Measurements from ENCODE around the gene ADAMTS17. TPM values are rescaled to one million over a fixed set of nuclear protein-coding genes. Genes with fewer than 3 reads are reported as not detected.

ADAMTS17 gene
- total RNA-seq, 1 donor from 2014 or later: 3.4 TPM

GRCh38 chr15:100201376-100202280 is 140.1 kb downstream of the ADAMTS17 start:
- peaks cover 2% of the 10 kb centered on the region for H3K36me3 Mint-ChIP-seq (ENCODE audit: low read depth)
- peaks cover 9% of the 10 kb centered on the region for H3K9me3 Mint-ChIP-seq (ENCODE audit: low read depth)
- peaks cover 13% of the 10 kb centered on the region for H3K4me1 Mint-ChIP-seq (ENCODE audit: low read depth)
- TF ChIP-seq CTCF (IDR thresholded peaks at IDR 0.05): no peak
- H3K27me3 Mint-ChIP-seq (ENCODE audit: low read depth): peaks cover 17% of the 10 kb centered on the region
- no peak for DNase-seq (ENCODE audit: low spot score)
- H3K4me3 Mint-ChIP-seq (ENCODE audit: unreplicated experiment): no peak overlapping the region
- H3K27ac Mint-ChIP-seq (ENCODE audit: unreplicated experiment): peak overlapping the region; percentile 38

DNA sequence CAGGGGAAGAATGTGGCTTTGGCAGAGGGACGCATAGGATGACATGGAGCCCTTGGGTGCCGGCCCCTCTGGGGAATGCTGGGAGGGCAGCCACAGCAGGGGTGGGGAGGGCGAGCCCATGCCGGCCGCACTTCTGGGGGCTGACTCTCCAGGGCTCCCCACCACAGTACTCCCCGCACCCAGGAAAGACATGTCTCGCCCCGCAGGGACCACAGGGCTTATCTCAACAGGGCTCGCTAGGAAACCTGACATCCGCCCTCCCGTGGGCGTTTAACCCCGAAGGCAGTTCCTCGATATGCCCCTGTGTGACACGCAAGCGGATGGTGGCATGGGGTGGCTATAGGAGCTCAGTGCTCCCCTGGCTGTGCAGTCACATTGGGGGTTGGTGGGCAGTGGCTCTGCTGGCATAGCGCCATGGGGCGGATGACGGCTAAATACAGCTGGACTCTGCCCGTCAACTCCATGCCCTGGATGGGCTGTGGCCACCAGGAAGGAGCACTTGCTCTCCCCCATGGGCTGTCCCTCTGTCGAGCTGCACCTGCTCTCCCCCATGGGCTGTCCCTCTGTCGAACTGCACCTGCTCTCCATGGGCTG is 141.4 kb downstream of the ADAMTS17 start:
- no peak for TF ChIP-seq CTCF (IDR thresholded peaks at IDR 0.05)
- Mint-ChIP-seq H3K27ac (ENCODE audit: unreplicated experiment) (no peak overlapping the region), H3K27me3 (ENCODE audit: low read depth) (peaks cover 18% of the 10 kb centered on the region), H3K4me1 (ENCODE audit: low read depth) (peaks cover 10% of the 10 kb centered on the region), H3K4me3 (ENCODE audit: unreplicated experiment) (no peak overlapping the region), H3K36me3 (ENCODE audit: low read depth) (peaks cover 2% of the 10 kb centered on the region), H3K9me3 (ENCODE audit: low read depth) (peaks cover 9% of the 10 kb centered on the region)
- DNase-seq (ENCODE audit: low spot score): no peak

- no peak for DNase-seq (ENCODE audit: low spot score)
- H3K9me3 Mint-ChIP-seq (ENCODE audit: low read depth): peaks cover 8% of the 10 kb centered on the region
- H3K4me1 Mint-ChIP-seq (ENCODE audit: low read depth): peaks cover 10% of the 10 kb centered on the region
- no peaks in the 10 kb centered on the region for H3K36me3 Mint-ChIP-seq (ENCODE audit: low read depth)
- H3K27ac Mint-ChIP-seq (ENCODE audit: unreplicated experiment): no peak overlapping the region
- peaks cover 20% of the 10 kb centered on the region for H3K27me3 Mint-ChIP-seq (ENCODE audit: low read depth)
- H3K4me3 Mint-ChIP-seq (ENCODE audit: unreplicated experiment): no peak overlapping the region
- no peak for TF ChIP-seq CTCF (IDR thresholded peaks at IDR 0.05)
Measured at GRCh38 chr15:100199711-100200286, 142.0 kb downstream of the ADAMTS17 start.

DNA sequence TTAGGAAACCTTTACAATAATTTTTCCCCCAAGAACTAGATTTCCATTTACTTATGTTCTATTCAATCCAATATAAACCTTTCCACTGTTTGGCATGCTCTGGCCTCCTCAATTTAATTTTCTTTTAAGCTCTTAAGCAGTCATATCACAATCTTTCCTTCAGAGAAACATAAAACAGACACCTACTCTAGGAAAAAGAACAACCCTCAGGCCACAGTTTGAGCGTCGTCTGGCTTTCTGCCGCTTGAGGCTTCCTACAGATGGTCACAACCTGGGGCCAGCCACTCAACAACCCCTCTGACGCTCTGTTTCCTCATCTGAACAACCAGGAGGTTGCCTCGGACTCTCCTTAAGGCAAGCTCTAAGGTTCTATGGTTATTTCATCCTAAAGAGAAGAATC is 143.3 kb downstream of the ADAMTS17 start:
- H3K27me3 Mint-ChIP-seq (ENCODE audit: low read depth): peaks cover 24% of the 10 kb centered on the region
- TF ChIP-seq CTCF (IDR thresholded peaks at IDR 0.05): no peak
- no peaks in the 10 kb centered on the region for H3K9me3 Mint-ChIP-seq (ENCODE audit: low read depth)
- no peaks in the 10 kb centered on the region for H3K36me3 Mint-ChIP-seq (ENCODE audit: low read depth)
- H3K4me1 Mint-ChIP-seq (ENCODE audit: low read depth): peaks cover 10% of the 10 kb centered on the region
- DNase-seq (ENCODE audit: low spot score): no peak
- no peak overlapping the region for H3K4me3 Mint-ChIP-seq (ENCODE audit: unreplicated experiment)
- no peak overlapping the region for H3K27ac Mint-ChIP-seq (ENCODE audit: unreplicated experiment)

GRCh38 chr15:100196326-100197058 is 145.3 kb downstream of the ADAMTS17 start:
- peaks cover 3% of the 10 kb centered on the region for H3K4me1 Mint-ChIP-seq (ENCODE audit: low read depth)
- peaks cover 25% of the 10 kb centered on the region for H3K27me3 Mint-ChIP-seq (ENCODE audit: low read depth)
- no peak overlapping the region for H3K27ac Mint-ChIP-seq (ENCODE audit: unreplicated experiment)
- no peaks in the 10 kb centered on the region for H3K36me3 Mint-ChIP-seq (ENCODE audit: low read depth)
- no peaks in the 10 kb centered on the region for H3K9me3 Mint-ChIP-seq (ENCODE audit: low read depth)
- DNase-seq (ENCODE audit: low spot score): no peak
- no peak overlapping the region for H3K4me3 Mint-ChIP-seq (ENCODE audit: unreplicated experiment)
- no peak for TF ChIP-seq CTCF (IDR thresholded peaks at IDR 0.05)
